Sigmoid colon (tissue), 4 donors: ENCODE measurements around the gene GID4.

ENCODE experiments used
- CTCF ChIP-seq, 4 experiments: fragments of 450-650 bp in 3 of 4; fragments of 200-600 bp in 1 of 4; IDR thresholded peaks; one replicate each; pipeline ENCODE4 v1.5.1; 2016 to 2019; ENCODE audit warnings: antibody characterized with exemption in 4 of 4, mild to moderate bottlenecking in 3 of 4, moderate library complexity in 2 of 4
- EP300 ChIP-seq, 4 donors: sonication (generic); formaldehyde crosslinking; IDR thresholded peaks; one replicate each; pipeline ENCODE4 v1.6.1; 2017; ENCODE audit warnings: antibody characterized with exemption in 4 of 4
- POLR2A ChIP-seq, 2 donors: fragments of 450-650 bp; IDR thresholded peaks; one replicate each; pipeline ENCODE4 v1.6.1; 2016; ENCODE audit warnings: antibody characterized with exemption in 2 of 2, mild to moderate bottlenecking in 2 of 2, moderate library complexity in 2 of 2
- POLR2AphosphoS5 ChIP-seq, 4 donors: sonication (generic); formaldehyde crosslinking; IDR thresholded peaks; one replicate each; pipeline ENCODE4 v1.6.1; 2017; ENCODE audit warnings: antibody characterized with exemption in 4 of 4

GRCh38 chr17:18006495-18007239 lies 32.5 kb upstream of the GID4 start:
- no peak for TF ChIP-seq CTCF (IDR thresholded peaks at IDR 0.05)
- no peak for TF ChIP-seq POLR2AphosphoS5 (IDR thresholded peaks at IDR 0.05)
- no peak for TF ChIP-seq POLR2A (IDR thresholded peaks at IDR 0.05)
- TF ChIP-seq EP300 (IDR thresholded peaks at IDR 0.05): no peak
